ENCODE data around the gene WDR38.
A peak's percentile ranks its signal among the peaks of the same experiment; 100 is the strongest.

Gene WDR38

GRCh38 chr9:124886461-124886860 lies 33.2 kb downstream of the WDR38 start:
- no peak for DNase-seq

- no peak for DNase-seq
These were observed 33.7 kb downstream of the WDR38 start for GRCh38 chr9:124886866-124887492.

- DNase-seq = no peak
These were observed 34.6 kb downstream of the WDR38 start for GRCh38 chr9:124887832-124888231.

GRCh38 chr9:124889006-124889405 lies 35.7 kb downstream of the WDR38 start:
- DNase-seq = no peak

GRCh38 chr9:124890179-124890578 lies 36.9 kb downstream of the WDR38 start:
- DNase-seq = no peak

GRCh38 chr9:124894035-124894740 lies 40.9 kb downstream of the WDR38 start:
- DNase-seq = no peak

- peak; percentile 37 for DNase-seq
These were observed 41.5 kb downstream of the WDR38 start for GRCh38 chr9:124894741-124895170.

GRCh38 chr9:124897570-124898460 lies 44.6 kb downstream of the WDR38 start:
- DNase-seq = no peak

- DNase-seq = no peak
These were observed 46.6 kb downstream of the WDR38 start for GRCh38 chr9:124899845-124900244.

GRCh38 chr9:124906966-124907365 lies 53.7 kb downstream of the WDR38 start:
- DNase-seq = no peak
